K562 (cell line): ENCODE results near the gene PBX4. TPM values are rescaled to one million over a fixed set of nuclear protein-coding genes. Genes with fewer than 3 reads are reported as not detected.

Source experiments
- DIDO1 ChIP-seq: fragments of 450-650 bp; IDR thresholded peaks from 2 replicates; pipeline ENCODE4 v1.6.1; 2016; ENCODE audit warnings: low read depth, missing biosample characterization, missing genetic modification characterization
- HNRNPK ChIP-seq: fragments of 200-400 bp; formaldehyde crosslinking; IDR thresholded peaks from one replicate; pipeline ENCODE4 v1.6.1; 2018; ENCODE audit warnings: mild to moderate bottlenecking, low read depth, low read length; ENCODE audit not compliant: poor library complexity, severe bottlenecking
- KDM1A ChIP-seq, 2 experiments: fragments of 450-650 bp; IDR thresholded peaks; 2 replicates each; pipeline ENCODE4 v1.6.1; 2016; ENCODE audit warnings: mild to moderate bottlenecking in 2 of 2
- POLR2AphosphoS5 ChIP-seq: IDR thresholded peaks from 2 replicates; pipeline ENCODE4 v1.6.1; 2011; ENCODE audit warnings: mild to moderate bottlenecking, low read depth, low read length, moderate library complexity; ENCODE audit not compliant: control insufficient read depth, insufficient read depth
- TARDBP ChIP-seq: fragments of 450-650 bp; IDR thresholded peaks from 2 replicates; pipeline ENCODE4 v1.6.1; 2016
- ZFP36 ChIP-seq: fragments of 150-350 bp; IDR thresholded peaks from 2 replicates; pipeline ENCODE4 v1.6.1; 2018; ENCODE audit warnings: low read length, low read depth; ENCODE audit not compliant: partially characterized antibody
- ZNF133 ChIP-seq: fragments of 250-450 bp; sonication (Bioruptor Pico); IDR thresholded peaks from 2 replicates; pipeline ENCODE4 v1.4.0; 2020; ENCODE audit warnings: mild to moderate bottlenecking
- ZNF444 ChIP-seq: fragments of 250-450 bp; sonication (Bioruptor Pico); IDR thresholded peaks from 2 replicates; pipeline ENCODE4 v1.4.0; 2020; ENCODE audit warnings: mild to moderate bottlenecking, moderate library complexity
- polyA plus RNA-seq, 8 experiments: library from polyadenylated mRNA; depleted of rRNA in 4 of 8; stranded (reverse) in 5 of 8; unstranded in 3 of 8; fragments of >200 nt; fragmentation: Nextera tagmentation in 2 of 8; fragmentation: Illumina TruSeq in 1 of 8; extraction: Ambion mirVana in 2 of 8; extraction: Trizol in 1 of 8; gene quantifications; 2 replicates each; pipeline versions ENCODE4 v1.2.1 to v1.2.3, GENCODE V29; 2011 to 2014; ENCODE audit warnings: inconsistent platforms in 1 of 8, missing spikeins in 1 of 8
- total RNA-seq, 7 experiments: library from RNA; depleted of rRNA in 6 of 7; stranded (reverse); fragments of >200 nt in 6 of 7; fragmentation: Illumina TruSeq in 2 of 7; extraction: Trizol in 2 of 7; gene quantifications; 2 replicates each; pipeline versions ENCODE4 v1.2.1 to v1.2.3, GENCODE V29; 2011 to 2021; ENCODE audit warnings: low replicate concordance in 1 of 7
- TF ChIP-seq, protein P1 (sequence below): fragments of 450-650 bp; formaldehyde crosslinking; IDR thresholded peaks from 2 replicates; pipeline ENCODE4 v1.4.0; 2022; ENCODE audit warnings: missing genetic modification characterization
- TF ChIP-seq, protein P2 (sequence below): fragments of 450-650 bp; IDR thresholded peaks from 2 replicates; pipeline ENCODE4 v1.6.1; 2018; ENCODE audit warnings: mild to moderate bottlenecking, low read depth; ENCODE audit not compliant: partially characterized antibody
- TF ChIP-seq, protein P3 (sequence below): fragments of 250-450 bp; sonication (Bioruptor Pico); IDR thresholded peaks from 2 replicates; pipeline ENCODE4 v1.9.0; 2021; ENCODE audit warnings: mild to moderate bottlenecking
- TF ChIP-seq, protein P4 (sequence below), 2 experiments: IDR thresholded peaks; 2 replicates each; pipeline ENCODE4 v1.6.1; 2012; ENCODE audit warnings: improper control_type of control experiment in 2 of 2, low read depth in 2 of 2, low read length in 2 of 2, borderline replicate concordance in 1 of 2
- TF ChIP-seq, protein P5 (sequence below): sonication (generic); formaldehyde crosslinking; IDR thresholded peaks from 2 replicates; pipeline ENCODE4 v1.8.0; 2023; ENCODE audit warnings: mild to moderate bottlenecking, missing genetic modification reagents

Gene PBX4
- total and polyA plus RNA-seq, 9 of the 15 experiments (the other 6 are each of a cell fraction or from before 2014, with no cell fraction given), result 0.11 to 3.8 (median 1.6) TPM; not detected in 1

DNA sequence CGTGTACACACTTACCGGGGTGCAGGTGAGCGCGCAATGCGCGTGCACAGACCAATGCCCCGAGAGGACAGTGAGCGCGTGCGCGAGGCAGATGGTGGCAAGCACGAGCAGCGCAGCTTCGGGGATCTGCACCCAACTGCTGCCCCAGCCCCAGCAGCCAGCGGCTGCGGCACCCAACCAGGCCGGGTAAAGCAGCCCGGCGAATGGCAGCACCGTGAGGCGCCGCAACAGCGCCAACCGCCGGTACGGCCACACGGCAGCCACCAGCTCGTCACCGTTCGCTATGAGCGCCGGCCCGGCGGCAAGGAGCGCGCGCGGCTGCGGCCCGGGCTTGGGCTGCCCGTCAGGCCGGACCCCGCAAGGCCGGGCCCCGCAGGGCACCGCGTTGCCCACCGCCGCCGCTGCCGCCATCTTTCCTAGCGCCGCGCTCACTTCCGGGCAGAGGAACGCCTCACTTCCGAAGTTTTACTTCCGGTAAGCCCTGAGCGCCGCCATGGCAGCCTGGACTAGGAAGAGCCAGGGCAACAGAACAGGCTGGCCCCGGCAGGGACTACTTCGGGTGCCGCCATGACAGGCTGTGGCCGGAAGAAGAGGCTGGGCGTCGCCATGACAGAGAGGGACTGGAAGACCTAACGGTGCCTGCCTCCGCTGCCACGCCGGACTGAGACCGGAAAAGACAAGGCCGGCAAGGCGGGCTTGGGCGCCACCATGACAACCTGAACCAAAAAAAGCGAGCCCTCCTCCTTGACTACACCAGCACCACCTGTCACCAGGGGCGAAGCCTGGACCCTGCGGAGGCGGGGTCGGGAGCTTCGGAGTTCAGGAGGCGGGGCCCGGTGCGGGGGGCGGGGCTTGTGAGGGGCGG is 45.0 kb upstream of the PBX4 start, which contains the start of gene ATP13A1 (continued):
- TF ChIP-seq, protein P1, sequence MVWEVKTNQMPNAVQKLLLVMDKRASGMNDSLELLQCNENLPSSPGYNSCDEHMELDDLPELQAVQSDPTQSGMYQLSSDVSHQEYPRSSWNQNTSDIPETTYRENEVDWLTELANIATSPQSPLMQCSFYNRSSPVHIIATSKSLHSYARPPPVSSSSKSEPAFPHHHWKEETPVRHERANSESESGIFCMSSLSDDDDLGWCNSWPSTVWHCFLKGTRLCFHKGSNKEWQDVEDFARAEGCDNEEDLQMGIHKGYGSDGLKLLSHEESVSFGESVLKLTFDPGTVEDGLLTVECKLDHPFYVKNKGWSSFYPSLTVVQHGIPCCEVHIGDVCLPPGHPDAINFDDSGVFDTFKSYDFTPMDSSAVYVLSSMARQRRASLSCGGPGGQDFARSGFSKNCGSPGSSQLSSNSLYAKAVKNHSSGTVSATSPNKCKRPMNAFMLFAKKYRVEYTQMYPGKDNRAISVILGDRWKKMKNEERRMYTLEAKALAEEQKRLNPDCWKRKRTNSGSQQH, result peak; percentile 87; the same call in 1 of the 2 replicates
- TF ChIP-seq ZNF133 (CRISPR knock-in tag) (no peak), TARDBP (0 out of 2 replicates have a peak, but pooled peaks have one; percentile 27), HNRNPK (no peak), DIDO1 (tag) (no peak), ZFP36 (no peak), KDM1A (IDR thresholded peaks at IDR 0.05) (no peak), ZNF444 (no peak), POLR2AphosphoS5 (peak; percentile 72)
- TF ChIP-seq, protein P2, sequence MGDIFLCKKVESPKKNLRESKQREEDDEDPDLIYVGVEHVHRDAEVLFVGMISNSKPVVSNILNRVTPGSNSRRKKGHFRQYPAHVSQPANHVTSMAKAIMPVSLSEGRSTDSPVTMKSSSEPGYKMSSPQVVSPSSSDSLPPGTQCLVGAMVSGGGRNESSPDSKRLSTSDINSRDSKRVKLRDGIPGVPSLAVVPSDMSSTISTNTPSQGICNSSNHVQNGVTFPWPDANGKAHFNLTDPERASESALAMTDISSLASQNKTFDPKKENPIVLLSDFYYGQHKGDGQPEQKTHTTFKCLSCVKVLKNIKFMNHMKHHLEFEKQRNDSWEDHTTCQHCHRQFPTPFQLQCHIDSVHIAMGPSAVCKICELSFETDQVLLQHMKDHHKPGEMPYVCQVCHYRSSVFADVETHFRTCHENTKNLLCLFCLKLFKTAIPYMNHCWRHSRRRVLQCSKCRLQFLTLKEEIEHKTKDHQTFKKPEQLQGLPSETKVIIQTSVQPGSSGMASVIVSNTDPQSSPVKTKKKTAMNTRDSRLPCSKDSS, result no peak
- TF ChIP-seq, protein P3, sequence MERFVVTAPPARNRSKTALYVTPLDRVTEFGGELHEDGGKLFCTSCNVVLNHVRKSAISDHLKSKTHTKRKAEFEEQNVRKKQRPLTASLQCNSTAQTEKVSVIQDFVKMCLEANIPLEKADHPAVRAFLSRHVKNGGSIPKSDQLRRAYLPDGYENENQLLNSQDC (CRISPR knock-in tag), result no peak
- TF ChIP-seq, protein P4, sequence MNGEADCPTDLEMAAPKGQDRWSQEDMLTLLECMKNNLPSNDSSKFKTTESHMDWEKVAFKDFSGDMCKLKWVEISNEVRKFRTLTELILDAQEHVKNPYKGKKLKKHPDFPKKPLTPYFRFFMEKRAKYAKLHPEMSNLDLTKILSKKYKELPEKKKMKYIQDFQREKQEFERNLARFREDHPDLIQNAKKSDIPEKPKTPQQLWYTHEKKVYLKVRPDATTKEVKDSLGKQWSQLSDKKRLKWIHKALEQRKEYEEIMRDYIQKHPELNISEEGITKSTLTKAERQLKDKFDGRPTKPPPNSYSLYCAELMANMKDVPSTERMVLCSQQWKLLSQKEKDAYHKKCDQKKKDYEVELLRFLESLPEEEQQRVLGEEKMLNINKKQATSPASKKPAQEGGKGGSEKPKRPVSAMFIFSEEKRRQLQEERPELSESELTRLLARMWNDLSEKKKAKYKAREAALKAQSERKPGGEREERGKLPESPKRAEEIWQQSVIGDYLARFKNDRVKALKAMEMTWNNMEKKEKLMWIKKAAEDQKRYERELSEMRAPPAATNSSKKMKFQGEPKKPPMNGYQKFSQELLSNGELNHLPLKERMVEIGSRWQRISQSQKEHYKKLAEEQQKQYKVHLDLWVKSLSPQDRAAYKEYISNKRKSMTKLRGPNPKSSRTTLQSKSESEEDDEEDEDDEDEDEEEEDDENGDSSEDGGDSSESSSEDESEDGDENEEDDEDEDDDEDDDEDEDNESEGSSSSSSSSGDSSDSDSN (IDR thresholded peaks at IDR 0.05; ENCODE audit: borderline replicate concordance in 1 of 2, low read depth in 2 of 2, low read length in 2 of 2), result 0 out of 4 replicates have a peak, but pooled peaks of 1 of the 2 experiments have one; percentile 24
- TF ChIP-seq, protein P5, sequence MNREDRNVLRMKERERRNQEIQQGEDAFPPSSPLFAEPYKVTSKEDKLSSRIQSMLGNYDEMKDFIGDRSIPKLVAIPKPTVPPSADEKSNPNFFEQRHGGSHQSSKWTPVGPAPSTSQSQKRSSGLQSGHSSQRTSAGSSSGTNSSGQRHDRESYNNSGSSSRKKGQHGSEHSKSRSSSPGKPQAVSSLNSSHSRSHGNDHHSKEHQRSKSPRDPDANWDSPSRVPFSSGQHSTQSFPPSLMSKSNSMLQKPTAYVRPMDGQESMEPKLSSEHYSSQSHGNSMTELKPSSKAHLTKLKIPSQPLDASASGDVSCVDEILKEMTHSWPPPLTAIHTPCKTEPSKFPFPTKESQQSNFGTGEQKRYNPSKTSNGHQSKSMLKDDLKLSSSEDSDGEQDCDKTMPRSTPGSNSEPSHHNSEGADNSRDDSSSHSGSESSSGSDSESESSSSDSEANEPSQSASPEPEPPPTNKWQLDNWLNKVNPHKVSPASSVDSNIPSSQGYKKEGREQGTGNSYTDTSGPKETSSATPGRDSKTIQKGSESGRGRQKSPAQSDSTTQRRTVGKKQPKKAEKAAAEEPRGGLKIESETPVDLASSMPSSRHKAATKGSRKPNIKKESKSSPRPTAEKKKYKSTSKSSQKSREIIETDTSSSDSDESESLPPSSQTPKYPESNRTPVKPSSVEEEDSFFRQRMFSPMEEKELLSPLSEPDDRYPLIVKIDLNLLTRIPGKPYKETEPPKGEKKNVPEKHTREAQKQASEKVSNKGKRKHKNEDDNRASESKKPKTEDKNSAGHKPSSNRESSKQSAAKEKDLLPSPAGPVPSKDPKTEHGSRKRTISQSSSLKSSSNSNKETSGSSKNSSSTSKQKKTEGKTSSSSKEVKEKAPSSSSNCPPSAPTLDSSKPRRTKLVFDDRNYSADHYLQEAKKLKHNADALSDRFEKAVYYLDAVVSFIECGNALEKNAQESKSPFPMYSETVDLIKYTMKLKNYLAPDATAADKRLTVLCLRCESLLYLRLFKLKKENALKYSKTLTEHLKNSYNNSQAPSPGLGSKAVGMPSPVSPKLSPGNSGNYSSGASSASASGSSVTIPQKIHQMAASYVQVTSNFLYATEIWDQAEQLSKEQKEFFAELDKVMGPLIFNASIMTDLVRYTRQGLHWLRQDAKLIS (CRISPR knock-in tag), result 0 out of 2 replicates have a peak, but pooled peaks have one; percentile 16
